HG02588 (cell line): ENCODE data around the gene ZFHX2.

Source experiments
- ATAC-seq: cut with Tn5 transposase; IDR thresholded peaks from one replicate; pipeline ENCODE4 v1.9.1; 2021; ENCODE audit warnings: mild to moderate bottlenecking, moderate library complexity; ENCODE audit not compliant: unreplicated experiment

Gene ZFHX2

DNA sequence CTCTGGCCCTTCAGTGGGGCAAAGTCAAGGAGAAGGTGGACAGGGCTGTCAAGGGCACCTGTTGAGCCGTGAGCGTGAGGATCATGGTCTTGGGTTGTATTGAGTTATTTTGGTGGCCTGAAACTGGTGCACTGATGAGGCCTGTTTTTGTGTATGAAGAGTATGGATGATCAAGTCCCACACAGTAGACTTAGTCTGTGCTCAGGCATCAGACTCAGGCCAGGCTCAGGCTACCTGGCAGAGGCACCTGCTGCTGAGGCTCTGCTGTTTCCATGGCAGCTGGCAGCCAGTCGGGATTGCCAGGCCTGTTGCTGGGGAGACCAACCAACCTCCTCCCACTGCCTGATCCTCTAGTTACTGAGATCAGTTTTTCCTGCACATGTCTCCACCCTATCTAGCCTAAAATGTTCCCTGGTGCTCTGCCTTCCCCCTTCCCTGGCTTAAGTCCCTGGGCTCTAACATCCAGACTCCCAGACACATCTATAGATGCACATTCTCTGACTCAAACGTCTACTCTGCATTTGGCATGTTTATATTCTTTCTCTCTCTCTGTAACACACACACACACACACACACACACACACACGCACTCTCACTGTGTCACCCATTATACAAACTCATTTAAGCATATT lies 21.9 kb upstream of the ZFHX2 start:
- ATAC-seq = no peak

- ATAC-seq = no peak
Observed at GRCh38 chr14:23572836-23573235, 21.3 kb upstream of the ZFHX2 start.

- no peak for ATAC-seq
Observed at GRCh38 chr14:23572524-23572828, 20.9 kb upstream of the ZFHX2 start.

DNA sequence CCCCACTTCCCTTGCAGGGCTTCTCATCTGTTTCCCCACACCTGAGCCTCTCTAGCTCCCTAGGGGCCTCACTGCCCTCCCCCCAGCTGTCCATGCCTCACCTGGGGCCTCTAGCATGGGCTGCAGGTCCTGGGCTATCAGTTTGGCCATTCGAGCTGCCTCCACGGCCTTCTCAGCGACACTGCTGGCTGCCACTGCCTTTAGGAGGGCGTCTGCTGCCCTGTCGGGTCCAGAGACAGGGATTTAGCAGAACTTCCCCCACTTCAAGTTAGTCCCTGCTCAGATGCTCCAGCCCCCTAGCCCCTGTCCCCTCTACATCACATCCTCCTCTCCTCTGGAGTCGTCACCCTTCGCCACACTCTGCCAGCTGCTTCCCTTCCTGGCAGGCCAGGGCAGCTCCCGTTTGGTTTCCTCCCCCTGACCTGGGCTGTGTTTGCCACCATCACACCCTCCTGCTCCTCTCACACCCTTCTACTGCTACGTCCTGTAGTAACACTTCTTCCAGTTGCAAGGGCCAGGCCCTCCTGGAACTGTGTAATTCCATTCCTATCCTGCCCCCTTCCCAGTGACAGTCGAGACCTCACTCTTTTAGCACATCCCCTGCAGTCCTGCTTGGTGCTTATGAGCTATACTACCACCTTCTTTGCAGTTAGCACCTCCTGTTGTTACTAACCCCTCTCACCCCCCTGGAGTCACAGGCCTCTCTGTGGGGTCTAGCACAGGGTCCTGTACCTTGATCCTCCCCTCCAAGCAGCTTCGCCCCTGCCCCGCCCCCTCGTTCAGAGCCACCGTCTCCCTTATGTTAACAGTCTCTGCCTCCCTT lies 20.3 kb upstream of the ZFHX2 start:
- ATAC-seq = no peak

GRCh38 chr14:23570806-23571483 lies 19.4 kb upstream of the ZFHX2 start:
- ATAC-seq = no peak

GRCh38 chr14:23569443-23570151 lies 18.0 kb upstream of the ZFHX2 start:
- no peak for ATAC-seq

DNA sequence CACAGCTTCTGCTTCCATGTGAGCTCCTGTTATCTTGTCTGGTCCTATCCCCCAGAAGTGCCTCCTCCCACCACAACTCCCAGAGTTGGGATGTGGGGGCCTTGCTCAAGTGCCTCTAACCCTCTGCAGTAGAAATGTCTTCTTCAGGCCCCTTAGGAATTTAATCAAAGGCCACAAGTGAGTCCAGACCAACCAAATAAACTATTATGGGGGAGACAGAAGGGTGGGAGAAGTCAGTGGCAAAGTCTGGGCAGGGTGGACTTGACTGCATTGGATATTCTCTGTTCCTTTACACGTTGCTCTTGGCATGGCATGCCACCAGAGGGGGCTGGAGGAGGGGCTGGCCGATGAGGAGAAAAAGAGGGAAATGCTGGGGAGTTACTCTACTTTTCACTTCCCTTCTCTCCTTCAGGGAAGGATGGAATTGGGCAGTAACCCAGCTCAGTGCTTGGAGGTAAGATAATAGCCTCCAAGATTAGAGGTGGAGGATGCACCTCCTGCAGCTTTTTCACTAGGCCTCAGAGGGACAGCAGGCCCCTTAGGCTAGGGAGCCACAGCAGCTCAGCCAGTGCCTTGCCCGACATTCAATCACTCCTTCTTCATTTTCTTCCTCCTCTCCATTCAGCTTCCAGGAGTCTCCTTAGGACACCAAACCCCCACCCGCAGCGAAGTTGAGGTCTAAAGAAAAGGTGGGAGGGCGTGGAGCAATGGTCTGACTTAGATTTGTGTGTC lies 17.2 kb upstream of the ZFHX2 start:
- ATAC-seq = no peak

DNA sequence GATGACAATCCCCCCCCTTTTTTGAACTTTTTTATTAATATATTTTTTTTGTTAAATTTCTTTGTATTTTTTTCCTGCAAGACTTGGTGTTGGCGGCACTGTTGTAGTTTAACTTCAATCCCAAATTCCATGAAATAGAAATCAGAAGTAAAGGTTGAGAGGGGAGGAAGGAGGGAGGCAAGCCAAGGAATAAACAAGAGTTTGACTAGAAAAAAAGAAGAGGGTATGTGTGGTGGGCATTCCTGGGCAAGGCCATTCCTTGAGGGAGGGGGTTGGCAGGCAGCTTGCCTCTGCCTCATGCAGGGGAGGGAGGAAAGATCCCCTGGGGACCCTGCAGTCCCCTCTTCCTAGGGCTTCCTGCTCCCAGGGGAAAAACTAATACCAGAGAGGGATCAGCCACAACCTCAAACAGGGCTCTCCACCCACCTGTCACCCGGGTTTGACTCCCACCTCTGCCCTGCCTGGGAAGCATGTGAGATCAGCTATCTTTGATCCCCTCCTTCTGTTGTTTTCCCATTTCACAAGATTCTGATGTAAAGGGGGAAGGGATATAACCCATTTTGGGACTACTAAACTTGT lies 16.5 kb upstream of the ZFHX2 start:
- ATAC-seq = no peak

GRCh38 chr14:23567186-23568020 lies 15.8 kb upstream of the ZFHX2 start, which contains the start of gene AP1G2:
Gene AP1G2 (minus strand): TSS chr14:23567791. CDS start chr14:23567314, 477 bp downstream.
- peak; percentile 92 for ATAC-seq

DNA sequence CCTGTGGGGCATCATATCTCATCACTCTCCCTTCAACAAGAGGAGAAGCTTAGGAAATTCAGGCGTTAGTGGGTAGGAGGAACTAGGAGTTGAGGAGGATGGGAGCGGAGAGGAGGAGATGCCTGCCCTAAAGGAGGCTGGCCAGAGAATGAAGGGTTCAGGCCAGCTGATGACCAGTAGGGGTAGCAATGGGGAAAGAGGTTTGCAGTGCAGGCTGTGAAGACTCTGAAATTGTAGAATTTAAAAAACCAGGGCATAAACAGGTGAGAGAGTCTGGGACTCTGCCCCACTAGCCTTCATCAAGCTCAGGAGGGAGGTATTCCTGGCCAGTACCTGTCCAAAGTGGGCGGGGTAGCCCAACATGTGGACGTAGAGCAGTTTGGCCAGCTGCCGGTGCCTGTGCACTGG lies 15.2 kb upstream of the ZFHX2 start:
- ATAC-seq = no peak

- ATAC-seq = no peak
Observed at GRCh38 chr14:23566112-23566777, 14.7 kb upstream of the ZFHX2 start.

DNA sequence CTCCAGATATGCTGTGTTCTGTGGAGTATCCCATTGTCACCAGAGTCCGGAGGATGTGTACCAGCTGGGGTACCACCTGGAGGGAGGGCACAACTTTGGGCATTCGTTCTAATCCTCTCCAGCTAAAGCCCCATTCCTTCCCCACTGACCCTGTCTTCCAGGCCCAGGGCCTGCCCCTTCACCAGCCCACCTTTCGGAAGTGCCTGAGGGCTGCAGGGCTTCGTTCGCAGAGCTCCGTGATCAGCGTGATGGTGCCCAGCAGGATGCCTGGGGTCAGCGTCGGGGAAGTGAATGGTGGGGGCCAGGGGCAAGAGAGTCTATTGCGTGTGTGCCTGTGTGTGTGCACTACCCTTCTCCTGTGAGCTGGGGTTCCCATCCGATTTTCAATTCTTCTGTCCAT lies 14.1 kb upstream of the ZFHX2 start:
- ATAC-seq = no peak

- no peak for ATAC-seq
Observed at GRCh38 chr14:23564876-23565275, 13.3 kb upstream of the ZFHX2 start.

GRCh38 chr14:23564181-23564812 lies 12.7 kb upstream of the ZFHX2 start:
- no peak for ATAC-seq

DNA sequence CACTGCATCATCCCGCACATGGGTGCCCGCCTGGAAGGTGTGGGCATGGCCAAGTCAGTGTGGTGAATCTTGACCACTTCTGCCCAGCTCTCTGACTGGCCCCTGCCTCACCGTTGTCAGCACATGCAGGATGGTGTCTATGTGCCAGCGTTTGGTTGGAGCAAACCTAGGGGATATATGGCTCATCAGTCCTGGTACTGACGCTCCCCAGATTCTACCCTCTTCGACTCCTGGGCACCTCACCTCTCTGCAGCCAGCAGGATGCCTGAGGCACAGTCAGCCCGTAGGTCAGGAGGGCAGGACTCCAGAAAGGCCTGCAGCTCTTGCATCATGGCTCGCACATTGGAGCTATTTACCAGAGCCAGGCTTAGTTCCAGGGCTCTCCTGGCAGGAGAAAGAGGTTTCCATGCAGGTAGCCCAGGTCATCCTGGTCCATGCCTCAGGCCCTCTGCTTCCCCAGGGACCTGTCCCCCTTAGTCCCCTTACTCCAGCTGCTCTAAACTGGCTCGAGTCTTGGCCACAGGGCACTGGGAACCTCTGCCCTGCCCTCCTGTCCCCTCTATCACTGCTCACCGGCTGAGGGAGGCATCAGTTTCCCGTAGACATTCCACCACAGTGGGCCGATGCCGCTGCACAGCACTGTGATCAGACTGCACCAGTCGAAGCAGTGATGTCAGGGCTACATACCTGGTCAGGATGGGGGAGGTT lies 12.1 kb upstream of the ZFHX2 start:
- no peak for ATAC-seq

DNA sequence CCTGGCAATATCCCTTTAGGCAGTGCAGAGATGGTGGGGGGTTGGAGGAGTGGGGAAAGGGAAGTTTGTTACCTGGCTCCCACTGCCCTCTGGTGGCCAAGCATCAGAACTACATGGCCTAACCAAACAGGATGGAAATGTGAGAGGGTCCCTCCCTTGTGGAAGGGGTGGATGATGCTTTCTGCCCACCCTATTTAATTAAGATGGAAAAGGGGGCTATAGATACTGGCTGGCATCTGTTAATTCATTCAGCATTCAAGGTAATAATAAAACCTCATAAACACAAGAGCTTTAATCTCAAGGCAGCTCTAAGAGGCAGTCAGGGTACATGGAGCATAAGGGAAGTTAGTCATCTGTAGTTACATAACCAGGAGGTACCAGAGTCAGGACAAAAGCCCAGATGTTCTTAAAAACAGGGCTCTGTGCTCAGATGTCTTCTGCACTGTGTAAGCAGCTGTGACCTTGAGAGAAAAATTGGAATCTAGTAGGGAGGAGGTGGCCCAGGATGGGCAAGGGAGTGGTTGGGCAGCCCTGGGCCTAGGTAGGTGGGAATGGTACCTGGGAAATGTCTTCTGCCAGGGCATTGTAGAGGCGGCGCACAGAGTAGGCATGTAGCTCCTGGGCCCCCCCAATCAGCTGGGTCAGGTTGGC lies 11.4 kb upstream of the ZFHX2 start:
- ATAC-seq = no peak
